Nephron progenitor cell (in vitro differentiated cells): ENCODE measurements around the gene P2RY8.

ENCODE experiments used
- DNase-seq: peaks from one replicate; pipeline ENCODE4 v3.0.0; 2021
- H3K27ac Mint-ChIP-seq: 2 replicates; pipeline ENCODE4 v1.8.0; 2021; ENCODE audit warnings: mild to moderate bottlenecking, moderate library complexity, mixed read lengths
- H3K27me3 Mint-ChIP-seq: 2 replicates; pipeline ENCODE4 v1.8.0; 2021; ENCODE audit warnings: mild to moderate bottlenecking, low read depth, mixed read lengths; ENCODE audit not compliant: poor library complexity
- H3K36me3 Mint-ChIP-seq: 2 replicates; pipeline ENCODE4 v1.8.0; 2021; ENCODE audit warnings: low read depth, mixed read lengths
- H3K4me1 Mint-ChIP-seq: 2 replicates; pipeline ENCODE4 v1.8.0; 2021; ENCODE audit warnings: mixed read lengths
- H3K4me3 Mint-ChIP-seq: 2 replicates; pipeline ENCODE4 v1.8.0; 2021; ENCODE audit warnings: mild to moderate bottlenecking, moderate library complexity, mixed read lengths
- H3K9me3 Mint-ChIP-seq: 2 replicates; pipeline ENCODE4 v1.8.0; 2021; ENCODE audit warnings: mild to moderate bottlenecking, moderate library complexity, mixed read lengths
- CTCF ChIP-seq: fragments of 200-600 bp; sonication (generic); IDR thresholded peaks from 2 replicates; pipeline ENCODE4 v1.5.0; 2021; ENCODE audit warnings: antibody characterized with exemption

P2RY8 gene

GRCh38 chrX:1420371-1420770 is 116.6 kb downstream of the P2RY8 start:
- Mint-ChIP-seq H3K27ac (peak overlapping the region; percentile 76), H3K27me3 (peaks cover 4% of the 10 kb centered on the region), H3K36me3 (no peaks in the 10 kb centered on the region), H3K4me3 (no peak overlapping the region), H3K9me3 (peaks cover 56% of the 10 kb centered on the region), H3K4me1 (no peaks in the 10 kb centered on the region)
- no peak for DNase-seq
- TF ChIP-seq CTCF: no peak

DNA sequence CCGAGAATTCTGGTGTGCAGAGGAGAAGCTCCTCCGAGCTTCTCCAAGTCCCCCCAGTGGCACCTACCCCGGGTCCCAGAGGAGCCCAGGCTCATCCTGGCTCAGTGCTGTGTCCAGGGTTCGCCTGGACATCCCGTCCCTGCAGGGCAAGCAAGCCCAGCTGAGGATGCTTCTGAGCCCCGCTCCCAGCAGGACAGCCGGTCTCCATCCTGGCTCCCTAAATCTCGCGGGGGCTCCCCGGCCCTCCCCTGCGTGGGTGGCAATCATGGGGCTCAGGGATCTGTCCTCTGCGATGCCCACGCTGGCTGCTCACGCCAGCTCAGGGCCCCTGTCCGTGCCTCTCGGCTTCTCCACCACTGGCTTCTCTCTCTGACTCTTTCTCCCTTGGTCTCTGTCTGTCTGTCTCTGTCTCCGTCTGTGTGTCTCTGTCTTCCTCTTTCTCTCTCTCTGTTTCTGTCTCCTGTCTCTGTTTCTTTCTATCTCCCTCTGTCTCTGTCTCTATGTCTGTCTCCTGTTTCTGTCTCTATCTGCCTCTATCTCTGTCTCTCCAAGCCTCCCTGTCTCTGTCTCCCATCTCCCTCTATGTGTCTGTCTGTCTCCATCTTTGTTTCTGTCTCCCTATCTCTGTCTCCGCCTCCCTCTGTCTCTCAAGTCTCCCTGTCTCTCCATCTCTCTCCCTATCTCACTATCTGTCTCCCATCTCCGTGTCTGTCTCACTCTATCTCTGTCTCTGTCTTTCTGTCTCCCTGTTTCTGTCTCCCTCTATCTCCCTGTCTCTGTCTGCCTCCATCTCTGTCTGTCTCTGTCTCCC is 117.2 kb downstream of the P2RY8 start:
- Mint-ChIP-seq H3K27me3 (peaks cover 4% of the 10 kb centered on the region), H3K9me3 (peaks cover 52% of the 10 kb centered on the region), H3K4me3 (no peak overlapping the region), H3K4me1 (no peaks in the 10 kb centered on the region), H3K36me3 (no peaks in the 10 kb centered on the region), H3K27ac (peak overlapping the region; percentile 76)
- TF ChIP-seq CTCF: no peak
- DNase-seq: no peak

- no peak overlapping the region for H3K27ac Mint-ChIP-seq
- no peak for DNase-seq
Observed at GRCh38 chrX:1418901-1419544, 118.0 kb downstream of the P2RY8 start.

DNA sequence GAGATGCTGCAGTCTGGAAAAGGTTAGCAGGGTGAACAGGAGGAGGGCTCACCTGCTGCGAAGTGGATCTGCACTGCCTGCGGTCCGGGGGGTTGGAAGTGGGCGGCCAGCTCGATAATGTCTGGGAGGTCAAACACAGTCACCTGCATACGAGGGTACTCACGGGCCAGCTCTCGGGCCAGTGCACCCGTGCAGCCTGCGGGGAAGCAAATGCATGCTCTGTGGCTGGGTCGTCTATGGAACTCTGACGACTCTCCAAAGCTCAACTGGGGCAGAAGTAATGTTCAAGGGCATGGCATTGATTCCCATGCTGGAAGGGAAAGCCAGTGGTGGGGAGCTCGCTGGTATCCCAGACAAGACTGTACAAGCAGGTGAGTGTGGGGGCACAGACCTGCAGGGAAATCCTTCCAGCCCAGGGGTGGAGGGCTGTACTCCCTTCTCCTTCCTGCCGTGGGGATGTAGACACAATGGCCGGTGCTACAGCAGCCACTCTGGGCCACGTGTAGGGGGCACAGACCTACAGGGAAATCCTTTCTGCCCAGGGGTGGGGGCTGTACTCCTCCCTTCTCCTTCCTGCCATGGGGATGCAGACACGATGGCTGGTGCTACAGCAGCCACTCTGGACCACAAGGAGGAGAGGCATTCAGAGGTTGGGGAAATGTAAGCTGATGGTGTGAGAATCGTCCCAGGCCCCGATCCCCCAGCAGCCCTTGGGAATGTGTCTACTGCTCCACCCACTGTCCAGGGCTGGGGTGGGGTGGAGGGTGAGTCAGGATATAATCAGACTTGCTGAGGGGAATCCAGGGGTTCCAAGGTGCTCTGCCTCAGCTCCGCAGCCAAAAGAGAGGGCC is 118.8 kb downstream of the P2RY8 start:
- H3K36me3 Mint-ChIP-seq: peaks cover 15% of the 10 kb centered on the region
- no peak for TF ChIP-seq CTCF

More at GRCh38 chrX:1418901-1419544, 118.0 kb downstream of the P2RY8 start:
- Mint-ChIP-seq H3K36me3 (peaks cover 6% of the 10 kb centered on the region), H3K4me3 (no peak overlapping the region), H3K27me3 (peaks cover 5% of the 10 kb centered on the region), H3K9me3 (peaks cover 44% of the 10 kb centered on the region), H3K4me1 (no peaks in the 10 kb centered on the region)
- no peak for TF ChIP-seq CTCF

DNA sequence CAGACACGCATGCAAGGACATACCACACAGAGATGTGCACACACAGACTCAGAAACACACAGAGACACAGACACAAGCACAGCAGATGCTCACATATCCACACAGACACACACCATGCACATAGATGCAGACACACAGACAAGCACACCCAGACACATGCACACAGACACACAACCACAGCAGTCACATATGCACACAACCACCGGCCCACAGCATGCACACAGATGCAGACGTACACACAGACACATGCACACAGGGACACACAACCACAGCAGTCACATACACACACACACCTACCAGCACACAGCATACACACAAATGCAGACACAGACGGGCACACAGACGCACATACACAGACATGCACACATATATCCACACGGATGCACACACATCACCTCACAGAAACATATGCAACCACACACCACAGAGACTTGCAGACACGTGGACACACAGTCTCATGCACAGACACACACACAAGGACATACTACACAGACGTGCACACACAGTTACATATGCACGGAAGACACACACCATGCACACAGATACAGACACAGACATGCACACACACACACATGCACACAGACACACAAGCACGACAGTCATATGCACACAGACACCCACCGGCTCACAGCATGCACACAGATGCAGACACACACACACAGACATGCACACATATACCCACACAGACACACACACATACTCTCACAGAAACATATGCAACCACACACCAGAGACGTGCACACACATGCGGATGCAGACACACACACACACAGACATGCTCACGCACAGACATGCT is 119.8 kb downstream of the P2RY8 start:
- Mint-ChIP-seq H3K4me3 (no peak overlapping the region), H3K27me3 (peaks cover 8% of the 10 kb centered on the region), H3K36me3 (peaks cover 23% of the 10 kb centered on the region), H3K9me3 (peaks cover 26% of the 10 kb centered on the region), H3K4me1 (no peaks in the 10 kb centered on the region), H3K27ac (no peak overlapping the region)
- TF ChIP-seq CTCF: no peak
- DNase-seq: no peak

More for the DNA sequence above, 118.8 kb downstream of the P2RY8 start:
- no peak for DNase-seq
- Mint-ChIP-seq H3K27ac (no peak overlapping the region), H3K9me3 (peaks cover 36% of the 10 kb centered on the region), H3K4me1 (no peaks in the 10 kb centered on the region), H3K4me3 (no peak overlapping the region), H3K27me3 (peaks cover 8% of the 10 kb centered on the region)
